Thyroid gland (tissue), 4 donors: ENCODE results near the gene ABHD3.

Experiments
- POLR2A ChIP-seq, 2 donors: fragments of 450-650 bp; IDR thresholded peaks; one replicate each; pipeline ENCODE4 v1.6.1; 2017; ENCODE audit warnings: antibody characterized with exemption in 2 of 2, mild to moderate bottlenecking in 2 of 2, moderate library complexity in 1 of 2
- TF ChIP-seq, protein P1 (sequence below), 6 experiments: fragments of 200-600 bp in 3 of 6; fragments of 450-650 bp in 3 of 6; sonication (generic) in 3 of 6; IDR thresholded peaks; one replicate each; pipeline ENCODE4 v1.5.1; 2016 to 2019; ENCODE audit warnings: antibody characterized with exemption in 6 of 6, mild to moderate bottlenecking in 2 of 6, inconsistent platforms in 1 of 6, moderate library complexity in 1 of 6

DNA sequence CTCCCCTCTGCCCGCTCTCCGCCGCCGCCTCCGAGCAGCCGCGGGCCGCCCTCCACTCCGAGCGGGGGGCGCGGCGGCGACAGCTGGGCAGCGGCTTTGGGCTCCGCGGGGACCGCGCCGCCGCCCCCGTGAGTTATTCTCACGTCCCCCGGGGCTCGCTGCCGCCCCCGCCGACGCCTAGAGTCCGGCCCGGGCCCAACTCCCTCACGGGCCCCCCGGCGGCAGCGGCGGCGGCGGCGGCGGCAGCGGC is 36.7 kb upstream of the ABHD3 start:
- TF ChIP-seq, protein P1, sequence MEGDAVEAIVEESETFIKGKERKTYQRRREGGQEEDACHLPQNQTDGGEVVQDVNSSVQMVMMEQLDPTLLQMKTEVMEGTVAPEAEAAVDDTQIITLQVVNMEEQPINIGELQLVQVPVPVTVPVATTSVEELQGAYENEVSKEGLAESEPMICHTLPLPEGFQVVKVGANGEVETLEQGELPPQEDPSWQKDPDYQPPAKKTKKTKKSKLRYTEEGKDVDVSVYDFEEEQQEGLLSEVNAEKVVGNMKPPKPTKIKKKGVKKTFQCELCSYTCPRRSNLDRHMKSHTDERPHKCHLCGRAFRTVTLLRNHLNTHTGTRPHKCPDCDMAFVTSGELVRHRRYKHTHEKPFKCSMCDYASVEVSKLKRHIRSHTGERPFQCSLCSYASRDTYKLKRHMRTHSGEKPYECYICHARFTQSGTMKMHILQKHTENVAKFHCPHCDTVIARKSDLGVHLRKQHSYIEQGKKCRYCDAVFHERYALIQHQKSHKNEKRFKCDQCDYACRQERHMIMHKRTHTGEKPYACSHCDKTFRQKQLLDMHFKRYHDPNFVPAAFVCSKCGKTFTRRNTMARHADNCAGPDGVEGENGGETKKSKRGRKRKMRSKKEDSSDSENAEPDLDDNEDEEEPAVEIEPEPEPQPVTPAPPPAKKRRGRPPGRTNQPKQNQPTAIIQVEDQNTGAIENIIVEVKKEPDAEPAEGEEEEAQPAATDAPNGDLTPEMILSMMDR (IDR thresholded peaks at IDR 0.05): no peak
- TF ChIP-seq POLR2A (IDR thresholded peaks at IDR 0.05): no peak
